Fibroblast of skin of right biceps (primary cell): ENCODE data around the gene ISG15.
"Not testable (repeated sequence)": the region's sequence is repeated elsewhere in the genome, so short reads cannot be mapped to it uniquely, and the experiment has no call there.

Experiments
- DNase-seq: peaks from one replicate; pipeline ENCODE4 v3.0.0-alpha.2; 2013

The ISG15 gene

GRCh38 chr1:1013922-1014648 is 788 bp downstream of the ISG15 start:
- peak; percentile 48 for DNase-seq

- peak; percentile 29 for DNase-seq
These were observed 1.7 kb downstream of the ISG15 start for GRCh38 chr1:1014799-1015681.

- not testable (repeated sequence) for DNase-seq
These were observed 4.4 kb downstream of the ISG15 start for GRCh38 chr1:1017397-1018320.

GRCh38 chr1:1018321-1018685 is 5.0 kb downstream of the ISG15 start:
- not testable (repeated sequence) for DNase-seq

- DNase-seq = peak; percentile 86
These were observed 6.1 kb downstream of the ISG15 start for GRCh38 chr1:1019122-1019999.

GRCh38 chr1:1020000-1020404 is 6.7 kb downstream of the ISG15 start, which contains the start of gene AGRN:
TSS of gene AGRN (plus strand) at chr1:1020120. CDS start at chr1:1020173, 53 bp downstream.
- DNase-seq = no peak

- DNase-seq = no peak
These were observed 7.2 kb downstream of the ISG15 start for GRCh38 chr1:1020415-1021009.

GRCh38 chr1:1021010-1021919 is 8.0 kb downstream of the ISG15 start:
- DNase-seq = peak; percentile 87

- peak; percentile 36 for DNase-seq
These were observed 8.6 kb downstream of the ISG15 start for GRCh38 chr1:1021920-1022259.

- no peak for DNase-seq
These were observed 9.2 kb downstream of the ISG15 start for GRCh38 chr1:1022302-1023009.

GRCh38 chr1:1023700-1024099 is 10.4 kb downstream of the ISG15 start:
- DNase-seq = no peak

- DNase-seq = no peak
These were observed 11.0 kb downstream of the ISG15 start for GRCh38 chr1:1024149-1024770.

- DNase-seq = peak; percentile 66
These were observed 11.7 kb downstream of the ISG15 start for GRCh38 chr1:1024771-1025699.

GRCh38 chr1:1025730-1026129 is 12.4 kb downstream of the ISG15 start:
- no peak for DNase-seq

GRCh38 chr1:1026599-1027413 is 13.5 kb downstream of the ISG15 start:
- DNase-seq = no peak

- DNase-seq = no peak
These were observed 14.5 kb downstream of the ISG15 start for GRCh38 chr1:1027791-1028190.
